Heart left ventricle (tissue), 13 donors: Measurements from ENCODE around the gene FNDC11.

Source experiments
- POLR2A ChIP-seq, 2 donors: fragments of 450-650 bp; IDR thresholded peaks; one replicate each; pipeline ENCODE4 v1.6.1; 2017; ENCODE audit warnings: antibody characterized with exemption in 2 of 2, mild to moderate bottlenecking in 2 of 2, moderate library complexity in 2 of 2
- TF ChIP-seq, protein P1 (sequence below), 12 donors: fragments of 200-600 bp; sonication (generic) in 4 of 12; IDR thresholded peaks; one replicate each; pipeline versions ENCODE4 v1.5.0 to v1.8.0; 2018 to 2022; ENCODE audit warnings: antibody characterized with exemption in 12 of 12, mild to moderate bottlenecking in 5 of 12
- donor health status: ischemic (EF 13 %, LVEDD 7.1; RV severe dilation, severe dysfunction).
- donor health status: DM: no; HTN: yes; CAD: no.
- donor health status: DM: no; HTN: no; CAD: no.
- donor health status: ischemic (EF 25% LVEDD 6.9; RV normal size, moderate dysfunction).
- donor health status: ischemic (EF 25% LVEDD 5.7; RV mildly dilated, moderate dysfunction).
- donor health status: ischemic (EF 35%, LVEDD 5.7; RV mildly dilated, moderate dysfunction).
- donor health status: nonischemic (EF 11% LVEDD 7.7; RV severe dilation, severe dysfunction).
- donor health status: DM: yes; HTN: yes; CAD: no.
- donor health status: PGD.
- donor health status: ischemic (EF 29% LVEDD 5.4; RV normal size, mild dysfunction).
- donor health status: nonischemic (EF 23%, LVEDD 6.1; RV moderate dilation, normal function).

DNA sequence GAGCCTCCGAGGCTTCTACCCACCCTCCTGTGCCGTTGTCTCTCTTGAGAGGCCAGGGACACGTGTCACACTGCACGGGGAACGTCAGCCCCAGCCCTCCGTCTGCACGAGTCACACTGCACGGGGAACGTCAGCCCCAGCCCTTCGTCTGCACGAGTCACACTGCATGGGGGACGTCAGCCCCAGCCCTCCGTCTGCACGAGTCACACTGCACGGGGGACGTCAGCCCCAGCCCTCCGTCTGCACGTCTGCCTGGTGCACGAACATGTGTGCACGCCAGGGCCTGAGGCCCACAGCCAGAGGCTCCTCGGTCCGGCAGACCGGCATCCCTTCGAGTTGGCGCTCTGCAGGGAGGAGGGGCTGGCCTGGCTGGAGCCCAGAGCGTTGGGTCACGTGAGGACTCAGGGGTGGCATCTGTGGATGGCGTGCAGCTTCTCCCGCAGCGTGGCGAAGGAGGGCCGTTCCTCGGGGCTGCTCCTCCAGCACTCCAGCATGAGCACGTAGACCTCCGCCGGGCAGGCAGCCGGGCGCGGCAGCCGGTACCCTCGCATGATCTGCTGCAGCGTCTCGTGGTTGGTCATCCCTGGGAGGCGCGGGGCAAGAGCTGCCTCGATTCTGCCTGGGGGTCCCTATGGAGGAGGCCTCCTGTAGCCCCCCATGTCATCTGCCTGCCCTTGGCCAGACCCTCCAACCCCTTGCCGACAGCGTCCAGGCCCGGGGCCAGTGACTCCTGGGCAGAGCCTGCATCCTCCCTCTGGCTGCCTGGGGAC, 13.4 kb upstream of the FNDC11 start:
- TF ChIP-seq, protein P1, sequence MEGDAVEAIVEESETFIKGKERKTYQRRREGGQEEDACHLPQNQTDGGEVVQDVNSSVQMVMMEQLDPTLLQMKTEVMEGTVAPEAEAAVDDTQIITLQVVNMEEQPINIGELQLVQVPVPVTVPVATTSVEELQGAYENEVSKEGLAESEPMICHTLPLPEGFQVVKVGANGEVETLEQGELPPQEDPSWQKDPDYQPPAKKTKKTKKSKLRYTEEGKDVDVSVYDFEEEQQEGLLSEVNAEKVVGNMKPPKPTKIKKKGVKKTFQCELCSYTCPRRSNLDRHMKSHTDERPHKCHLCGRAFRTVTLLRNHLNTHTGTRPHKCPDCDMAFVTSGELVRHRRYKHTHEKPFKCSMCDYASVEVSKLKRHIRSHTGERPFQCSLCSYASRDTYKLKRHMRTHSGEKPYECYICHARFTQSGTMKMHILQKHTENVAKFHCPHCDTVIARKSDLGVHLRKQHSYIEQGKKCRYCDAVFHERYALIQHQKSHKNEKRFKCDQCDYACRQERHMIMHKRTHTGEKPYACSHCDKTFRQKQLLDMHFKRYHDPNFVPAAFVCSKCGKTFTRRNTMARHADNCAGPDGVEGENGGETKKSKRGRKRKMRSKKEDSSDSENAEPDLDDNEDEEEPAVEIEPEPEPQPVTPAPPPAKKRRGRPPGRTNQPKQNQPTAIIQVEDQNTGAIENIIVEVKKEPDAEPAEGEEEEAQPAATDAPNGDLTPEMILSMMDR (IDR thresholded peaks at IDR 0.05), result no peak
- TF ChIP-seq POLR2A (IDR thresholded peaks at IDR 0.05), result no peak
